Neural progenitor cell (in vitro differentiated cells): ENCODE data around the gene TFB2M.

Experiments used
- CTCF ChIP-seq: fragments of 200-600 bp; sonication (generic); IDR thresholded peaks from 2 replicates; pipeline ENCODE4 v1.5.1; 2017; ENCODE audit warnings: antibody characterized with exemption, mild to moderate bottlenecking
- EZH2 ChIP-seq: fragments of 200-600 bp; sonication (generic); IDR thresholded peaks from 2 replicates; pipeline ENCODE4 v1.6.1; 2017; ENCODE audit warnings: antibody characterized with exemption, mild to moderate bottlenecking, moderate library complexity
- EZH2phosphoT487 ChIP-seq: fragments of 200-600 bp; sonication (generic); IDR thresholded peaks from 2 replicates; pipeline ENCODE4 v1.6.1; 2017; ENCODE audit warnings: antibody characterized with exemption

- TF ChIP-seq CTCF (no peak), EZH2 (no peak), EZH2phosphoT487 (no peak)
These were observed 21.0 kb upstream of the TFB2M start for GRCh38 chr1:246587032-246587431.
